HG03060 (cell line): ENCODE results near the gene MMP23B.
A peak's percentile ranks its signal among the peaks of the same experiment; 100 is the strongest.
"Not testable (repeated sequence)": the region's sequence is repeated elsewhere in the genome, so short reads cannot be mapped to it uniquely, and the experiment has no call there.

Experiments used
- ATAC-seq: cut with Tn5 transposase; IDR thresholded peaks from one replicate; pipeline ENCODE4 v1.9.1; 2021; ENCODE audit warnings: low read depth, moderate number of reproducible peaks; ENCODE audit not compliant: unreplicated experiment

MMP23B gene

GRCh38 chr1:1629430-1630190, 2.4 kb upstream of the MMP23B start:
- no peak for ATAC-seq

DNA sequence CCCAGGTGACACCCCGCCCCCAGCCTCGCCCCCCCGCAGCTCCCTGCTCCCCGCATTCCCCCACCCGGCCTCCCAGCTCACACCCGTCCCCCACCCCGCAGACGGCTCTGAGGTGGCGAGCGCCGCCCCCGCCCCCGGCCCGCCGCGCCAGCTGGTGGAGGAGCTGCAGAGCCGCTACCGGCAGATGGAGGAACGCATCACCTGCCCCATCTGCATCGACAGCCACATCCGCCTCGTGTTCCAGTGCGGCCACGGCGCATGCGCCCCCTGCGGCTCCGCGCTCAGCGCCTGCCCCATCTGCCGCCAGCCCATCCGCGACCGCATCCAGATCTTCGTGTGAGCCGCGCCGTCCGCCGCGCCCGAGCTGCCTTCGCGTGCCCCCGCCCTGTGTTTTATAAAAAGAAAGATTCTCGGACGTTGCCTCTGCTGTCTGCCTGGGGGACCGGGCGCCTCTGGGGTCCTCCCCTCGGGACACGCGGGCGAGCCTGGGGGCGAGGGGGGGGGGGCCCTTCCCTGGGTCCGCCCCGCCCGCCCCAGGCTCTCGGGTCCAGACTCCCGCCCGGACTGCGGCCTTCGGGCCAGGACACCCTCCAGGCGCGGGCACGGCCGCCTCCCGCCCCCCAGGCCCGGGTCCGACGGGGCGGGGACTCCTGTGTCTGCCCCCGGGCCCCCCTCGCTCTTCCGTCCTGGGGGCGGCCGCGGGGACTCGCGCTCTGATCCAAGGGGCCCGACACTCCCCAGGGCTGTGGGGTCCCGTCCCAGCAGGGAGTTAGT, 1.6 kb upstream of the MMP23B start:
- ATAC-seq = peak; percentile 41

GRCh38 chr1:1630965-1631781, 800 bp upstream of the MMP23B start:
- ATAC-seq = no peak

DNA sequence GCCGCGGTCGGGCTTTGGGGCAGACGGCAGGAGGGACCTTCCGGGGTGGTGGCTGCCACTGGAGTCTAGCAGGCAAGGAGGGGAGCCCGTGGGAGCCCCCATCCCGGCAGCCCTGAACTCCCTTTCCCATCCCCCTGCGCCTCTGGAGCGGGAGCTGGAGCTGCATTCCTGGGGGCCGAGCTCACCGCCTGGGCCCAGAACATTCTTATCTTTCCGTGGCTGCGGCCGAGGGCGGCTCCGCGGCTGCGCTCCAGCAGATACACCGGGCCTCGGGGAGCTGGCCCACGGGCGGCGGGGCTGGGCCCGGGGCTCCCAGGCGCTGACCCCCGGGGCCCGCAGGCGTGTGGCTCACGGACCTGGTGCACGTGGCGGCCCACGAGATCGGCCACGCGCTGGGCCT, 1.4 kb downstream of the MMP23B start:
- ATAC-seq = not testable (repeated sequence)

- not testable (repeated sequence) for ATAC-seq
Measured at GRCh38 chr1:1634613-1635012, 2.6 kb downstream of the MMP23B start.

GRCh38 chr1:1636621-1637478, 4.9 kb downstream of the MMP23B start:
- ATAC-seq = not testable (repeated sequence)

GRCh38 chr1:1637479-1637875, 5.5 kb downstream of the MMP23B start:
- ATAC-seq = not testable (repeated sequence)

GRCh38 chr1:1638528-1638927, 6.6 kb downstream of the MMP23B start:
- ATAC-seq = not testable (repeated sequence)

GRCh38 chr1:1639368-1639767, 7.4 kb downstream of the MMP23B start:
- not testable (repeated sequence) for ATAC-seq

DNA sequence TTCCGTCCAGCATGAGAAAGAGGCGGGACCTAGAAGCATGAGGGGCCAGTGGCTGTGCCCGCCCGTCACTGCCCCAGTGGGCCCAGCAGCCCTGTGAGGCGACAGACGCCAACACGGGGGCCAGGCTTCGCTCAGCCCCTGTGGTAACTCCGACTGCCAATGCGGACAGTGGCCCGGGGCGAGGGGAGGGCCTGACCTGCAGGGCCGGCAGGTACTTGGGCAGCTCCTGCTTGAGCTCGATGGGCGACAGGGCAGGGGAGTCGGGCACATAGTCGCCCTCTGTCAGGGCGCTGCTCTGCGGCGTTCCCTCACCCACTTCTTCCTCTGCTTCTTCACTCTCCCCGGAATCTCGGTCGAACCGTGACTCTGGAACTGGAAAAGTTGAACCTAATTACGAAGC, 8.1 kb downstream of the MMP23B start:
- not testable (repeated sequence) for ATAC-seq

DNA sequence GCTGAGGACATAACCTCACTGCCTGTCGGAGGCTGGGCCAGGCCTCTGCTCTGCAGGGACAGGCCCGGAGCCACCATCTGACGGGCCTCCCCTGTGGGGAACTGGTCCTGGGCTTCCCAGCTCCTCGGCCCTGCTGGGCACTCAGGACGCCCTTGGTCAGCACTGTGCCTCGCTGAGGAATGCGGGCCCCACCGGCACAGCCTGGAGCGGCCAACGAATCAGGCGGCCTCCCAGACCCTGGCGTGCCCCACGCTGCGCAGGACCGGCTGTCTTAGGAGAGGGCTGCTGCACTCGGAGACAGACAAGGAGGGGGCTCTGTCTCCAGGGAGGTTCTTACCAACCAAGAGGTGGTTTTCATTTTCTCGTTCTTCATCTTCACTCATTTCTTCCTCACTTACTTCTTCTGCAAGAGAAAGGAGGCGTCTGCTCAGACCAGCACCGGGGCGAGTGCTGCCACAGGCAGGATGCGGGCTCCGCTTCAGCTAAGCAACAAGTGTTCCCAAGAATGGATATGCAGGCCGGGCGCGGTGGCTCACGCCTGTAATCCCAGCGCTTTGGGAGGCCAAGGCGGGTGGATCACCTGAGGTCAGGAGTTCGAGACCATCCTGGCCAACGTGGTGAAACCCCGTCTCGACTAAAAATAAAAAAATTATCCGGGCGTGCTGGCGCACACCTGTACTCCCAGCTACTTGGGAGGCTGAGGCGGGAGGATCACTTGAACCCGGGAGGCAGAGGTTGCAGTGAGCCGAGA, 8.9 kb downstream of the MMP23B start:
- not testable (repeated sequence) for ATAC-seq

- ATAC-seq = not testable (repeated sequence)
Measured at GRCh38 chr1:1646326-1646725, 14.4 kb downstream of the MMP23B start.

DNA sequence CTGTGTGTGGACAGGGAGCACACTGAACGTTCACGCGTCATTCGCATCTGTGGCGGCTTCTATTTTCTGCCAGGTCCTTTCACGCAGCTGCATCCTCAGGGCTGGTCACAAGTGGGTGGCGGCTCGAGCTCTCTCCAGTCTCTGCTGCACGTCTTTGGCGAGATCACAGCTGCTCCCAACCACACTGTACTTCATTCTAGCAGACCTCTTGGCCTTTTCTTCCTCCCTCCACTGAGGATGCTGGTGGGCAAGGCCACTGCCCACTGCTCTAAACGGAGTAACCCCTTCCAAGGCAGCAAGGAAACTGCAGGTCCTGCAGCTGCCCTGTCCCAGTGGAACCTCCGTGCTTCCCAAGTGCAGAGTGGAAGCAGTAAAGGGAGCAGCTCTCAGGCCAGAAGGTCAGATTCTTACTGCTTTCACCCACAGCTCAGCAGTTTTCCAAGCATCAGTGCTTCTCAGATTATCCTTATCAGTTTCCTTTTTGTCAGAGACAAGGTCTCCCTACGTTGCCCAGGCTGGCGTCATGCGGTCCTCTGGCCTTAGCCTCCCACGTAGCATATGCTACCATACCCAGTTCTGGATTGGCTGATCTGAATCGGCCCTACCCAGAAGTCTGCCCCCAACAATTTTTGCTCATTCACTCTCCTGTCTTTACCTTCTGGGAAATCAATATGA, 15.7 kb downstream of the MMP23B start:
- ATAC-seq = not testable (repeated sequence)

DNA sequence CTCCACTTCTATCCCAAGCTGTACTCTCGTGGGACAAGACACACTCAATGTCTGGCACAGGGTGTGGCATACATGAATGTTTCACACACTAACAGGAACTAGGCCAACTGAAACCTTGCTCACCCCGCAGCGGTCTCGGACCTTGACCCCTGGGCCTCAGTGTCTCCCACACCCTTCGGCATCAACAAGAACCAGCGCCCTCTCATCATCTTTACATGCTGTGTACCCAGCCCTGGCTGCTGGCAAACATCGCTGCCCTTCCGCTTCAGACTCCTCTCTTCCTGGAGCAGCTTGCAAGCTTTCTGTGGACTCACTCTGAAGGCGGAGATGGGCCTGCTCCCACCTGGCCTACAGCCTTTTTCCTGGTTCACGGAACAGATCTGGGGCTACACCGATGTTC, 16.3 kb downstream of the MMP23B start:
- not testable (repeated sequence) for ATAC-seq

- ATAC-seq = peak; percentile 69
Measured at GRCh38 chr1:1658583-1659549, 26.9 kb downstream of the MMP23B start, which contains the start of gene CDK11B. CDK11B (minus strand) TSS chr1:1659004; CDS start chr1:1657485, 1,519 bp downstream.

DNA sequence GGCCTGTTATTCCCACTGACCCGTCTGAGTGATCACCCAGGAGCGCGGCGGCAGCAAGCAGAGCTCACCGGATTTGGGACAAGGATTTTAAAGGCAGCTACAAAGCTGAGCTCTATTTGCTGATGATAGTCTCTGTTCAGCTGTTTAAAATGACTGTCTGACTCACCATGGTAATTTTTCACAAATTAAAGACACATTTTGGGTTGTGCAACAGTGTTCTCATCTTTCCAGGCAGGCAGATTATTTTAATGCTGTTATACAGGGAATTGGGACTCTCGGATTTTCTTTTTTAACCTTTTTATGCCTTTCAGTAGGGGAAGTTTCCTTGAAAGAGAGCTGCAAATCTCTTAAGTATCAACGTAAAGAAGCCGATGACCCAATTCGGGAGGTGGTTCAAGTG, 30.4 kb downstream of the MMP23B start:
- ATAC-seq = not testable (repeated sequence)

- not testable (repeated sequence) for ATAC-seq
Measured at GRCh38 chr1:1662830-1663560, 31.0 kb downstream of the MMP23B start.
